Measurements from ENCODE around the gene HOXB4.

HOXB4 gene

GRCh38 chr17:48563867-48564187 lies 14.3 kb downstream of the HOXB4 start:
- Histone ChIP-seq H3K79me2 (ENCODE audit: control insufficient read depth, low read length) (no peaks in the 10 kb centered on the region), H3K9me3 (ENCODE audit: control insufficient read depth, insufficient read depth, low read length) (no peaks in the 10 kb centered on the region), H3K4me3 (ENCODE audit: low read length) (no peak overlapping the region), H3K27ac (ENCODE audit: low read depth, low read length) (no peak overlapping the region), H3K4me2 (ENCODE audit: low read length) (no peak overlapping the region), H3K27me3 (ENCODE audit: control insufficient read depth, low read length) (no peaks in the 10 kb centered on the region), H4K20me1 (ENCODE audit: control insufficient read depth, insufficient read depth, low read depth, low read length) (no peaks in the 10 kb centered on the region), H3K4me1 (ENCODE audit: control insufficient read depth, low read length) (no peaks in the 10 kb centered on the region), H3K9me2 (replicated peaks; ENCODE audit: control insufficient read depth, low read length) (no peaks in the 10 kb centered on the region), H3K36me3 (ENCODE audit: control insufficient read depth, low read length) (no peaks in the 10 kb centered on the region), H3F3A (ENCODE audit: control insufficient read depth, insufficient read depth) (no peaks in the 10 kb centered on the region)
- no peak for TF ChIP-seq CTCF (IDR thresholded peaks at IDR 0.05; ENCODE audit: low read depth, low read length, poor library complexity, severe bottlenecking)
- TF ChIP-seq EZH2phosphoT487 (IDR thresholded peaks at IDR 0.05; ENCODE audit: borderline replicate concordance, low read length), result no peak

- H4K20me1 ChIP-seq (ENCODE audit: control insufficient read depth, insufficient read depth, low read depth, low read length), result no peaks in the 10 kb centered on the region
- TF ChIP-seq CTCF (IDR thresholded peaks at IDR 0.05; ENCODE audit: low read depth, low read length, poor library complexity, severe bottlenecking), result no peak
- no peak for TF ChIP-seq EZH2phosphoT487 (IDR thresholded peaks at IDR 0.05; ENCODE audit: borderline replicate concordance, low read length)
- H3K36me3 ChIP-seq (ENCODE audit: control insufficient read depth, low read length), result no peaks in the 10 kb centered on the region
- H3K79me2 ChIP-seq (ENCODE audit: control insufficient read depth, low read length), result no peaks in the 10 kb centered on the region
- no peak overlapping the region for H3K4me2 ChIP-seq (ENCODE audit: low read length)
- no peaks in the 10 kb centered on the region for H3F3A ChIP-seq (ENCODE audit: control insufficient read depth, insufficient read depth)
- no peaks in the 10 kb centered on the region for H3K9me3 ChIP-seq (ENCODE audit: control insufficient read depth, insufficient read depth, low read length)
- no peak overlapping the region for H3K27ac ChIP-seq (ENCODE audit: low read depth, low read length)
- no peaks in the 10 kb centered on the region for H3K9me2 ChIP-seq (replicated peaks; ENCODE audit: control insufficient read depth, low read length)
- no peaks in the 10 kb centered on the region for H3K27me3 ChIP-seq (ENCODE audit: control insufficient read depth, low read length)
- H3K4me3 ChIP-seq (ENCODE audit: low read length), result no peak overlapping the region
- no peaks in the 10 kb centered on the region for H3K4me1 ChIP-seq (ENCODE audit: control insufficient read depth, low read length)
These were observed 14.7 kb downstream of the HOXB4 start for GRCh38 chr17:48563385-48563838.

- TF ChIP-seq EZH2phosphoT487 (IDR thresholded peaks at IDR 0.05; ENCODE audit: borderline replicate concordance, low read length), result no peak
- TF ChIP-seq CTCF (IDR thresholded peaks at IDR 0.05; ENCODE audit: low read depth, low read length, poor library complexity, severe bottlenecking), result no peak
- Histone ChIP-seq H3K4me3 (ENCODE audit: low read length) (no peak overlapping the region), H3K79me2 (ENCODE audit: control insufficient read depth, low read length) (no peaks in the 10 kb centered on the region), H3K9me2 (replicated peaks; ENCODE audit: control insufficient read depth, low read length) (no peaks in the 10 kb centered on the region), H3K36me3 (ENCODE audit: control insufficient read depth, low read length) (no peaks in the 10 kb centered on the region), H3K9me3 (ENCODE audit: control insufficient read depth, insufficient read depth, low read length) (no peaks in the 10 kb centered on the region), H3F3A (ENCODE audit: control insufficient read depth, insufficient read depth) (no peaks in the 10 kb centered on the region), H3K4me2 (ENCODE audit: low read length) (no peak overlapping the region), H4K20me1 (ENCODE audit: control insufficient read depth, insufficient read depth, low read depth, low read length) (no peaks in the 10 kb centered on the region), H3K4me1 (ENCODE audit: control insufficient read depth, low read length) (no peaks in the 10 kb centered on the region), H3K27ac (ENCODE audit: low read depth, low read length) (no peak overlapping the region), H3K27me3 (ENCODE audit: control insufficient read depth, low read length) (no peaks in the 10 kb centered on the region)
These were observed 15.2 kb downstream of the HOXB4 start for GRCh38 chr17:48562934-48563333.
